GM13977 (cell line): ENCODE data around the gene LIX1L.

Experiments
- DNase-seq: peaks from one replicate; pipeline ENCODE4 v3.0.0; 2012; ENCODE audit warnings: low spot score
- CTCF ChIP-seq: IDR thresholded peaks from 2 replicates; pipeline ENCODE4 v1.5.1; 2012; ENCODE audit warnings: mild to moderate bottlenecking, control low read depth; ENCODE audit not compliant: insufficient read depth; ENCODE audit errors: extremely low read depth, missing control alignments
- in situ Hi-C: fragments of 300-500 bp; cut with MboI; formaldehyde crosslinking; loops from one replicate; pipeline ENCODE4 v1.12.0; 2022; ENCODE audit warnings: low sequenced_read_pairs, low pct_unique_long_range_greater_than_20kb, mixed read lengths, inconsistent platforms; ENCODE audit not compliant: unreplicated experiment

LIX1L gene

GRCh38 chr1:145978854-145979745 is 21.3 kb upstream of the LIX1L start:
- in situ Hi-C loops: no loop called here
- TF ChIP-seq CTCF: peak; percentile 42
- peak; percentile 89 for DNase-seq

- in situ Hi-C loops: no loop called here
- no peak for TF ChIP-seq CTCF
- DNase-seq: no peak
Observed at GRCh38 chr1:145978471-145978853, 20.6 kb upstream of the LIX1L start.

- peak; percentile 87 for DNase-seq
- in situ Hi-C loops: no loop called here
- TF ChIP-seq CTCF: peak; percentile 82
Observed at GRCh38 chr1:145977486-145978470, 20.0 kb upstream of the LIX1L start.

GRCh38 chr1:145977016-145977415 is 19.2 kb upstream of the LIX1L start:
- no peak for DNase-seq
- TF ChIP-seq CTCF: no peak
- in situ Hi-C loops: no loop called here

- TF ChIP-seq CTCF: no peak
- in situ Hi-C loops: no loop called here
- no peak for DNase-seq
Observed at GRCh38 chr1:145975216-145975615, 17.4 kb upstream of the LIX1L start.

GRCh38 chr1:145974721-145975120 is 16.9 kb upstream of the LIX1L start:
- DNase-seq: no peak
- in situ Hi-C loops: loop anchor here (5.0 kb wide), 1 partner anchor 38 kb away; no protein-coding TSS in a partner anchor
- no peak for TF ChIP-seq CTCF
